ENCODE data around the gene SARDH.
"Not testable (repeated sequence)": the region's sequence is repeated elsewhere in the genome, so short reads cannot be mapped to it uniquely, and the experiment has no call there.

SARDH gene

GRCh38 chr9:133775951-133776905 lies 38.1 kb upstream of the SARDH start:
- DNase-seq: no peak

GRCh38 chr9:133775291-133775690 lies 37.1 kb upstream of the SARDH start:
- DNase-seq: no peak

- DNase-seq: no peak
These were observed 36.6 kb upstream of the SARDH start for GRCh38 chr9:133774799-133775198.

- DNase-seq: no peak
These were observed 35.9 kb upstream of the SARDH start for GRCh38 chr9:133773889-133774655.

GRCh38 chr9:133772581-133772980 lies 34.4 kb upstream of the SARDH start:
- no peak for DNase-seq

GRCh38 chr9:133771486-133772482 lies 33.6 kb upstream of the SARDH start:
- no peak for DNase-seq

GRCh38 chr9:133770076-133770777 lies 32.1 kb upstream of the SARDH start:
- DNase-seq: no peak

- DNase-seq: no peak
These were observed 31.4 kb upstream of the SARDH start for GRCh38 chr9:133769511-133770075.

GRCh38 chr9:133768859-133769510 lies 30.8 kb upstream of the SARDH start:
- no peak for DNase-seq

GRCh38 chr9:133768371-133768858 lies 30.3 kb upstream of the SARDH start:
- DNase-seq: no peak

- no peak for DNase-seq
These were observed 29.5 kb upstream of the SARDH start for GRCh38 chr9:133767625-133768024.

- DNase-seq: no peak
These were observed 28.9 kb upstream of the SARDH start for GRCh38 chr9:133767008-133767407.

GRCh38 chr9:133766234-133766633 lies 28.1 kb upstream of the SARDH start:
- DNase-seq: not testable (repeated sequence)

- DNase-seq: no peak
These were observed 25.4 kb upstream of the SARDH start for GRCh38 chr9:133763272-133764183.

GRCh38 chr9:133762488-133763271 lies 24.5 kb upstream of the SARDH start:
- DNase-seq: no peak

GRCh38 chr9:133761641-133762248 lies 23.6 kb upstream of the SARDH start:
- no peak for DNase-seq

- DNase-seq: no peak
These were observed 22.6 kb upstream of the SARDH start for GRCh38 chr9:133760713-133761290.

GRCh38 chr9:133759946-133760345 lies 21.8 kb upstream of the SARDH start:
- no peak for DNase-seq
